ENCODE data around the gene ARNT2.

DNA sequence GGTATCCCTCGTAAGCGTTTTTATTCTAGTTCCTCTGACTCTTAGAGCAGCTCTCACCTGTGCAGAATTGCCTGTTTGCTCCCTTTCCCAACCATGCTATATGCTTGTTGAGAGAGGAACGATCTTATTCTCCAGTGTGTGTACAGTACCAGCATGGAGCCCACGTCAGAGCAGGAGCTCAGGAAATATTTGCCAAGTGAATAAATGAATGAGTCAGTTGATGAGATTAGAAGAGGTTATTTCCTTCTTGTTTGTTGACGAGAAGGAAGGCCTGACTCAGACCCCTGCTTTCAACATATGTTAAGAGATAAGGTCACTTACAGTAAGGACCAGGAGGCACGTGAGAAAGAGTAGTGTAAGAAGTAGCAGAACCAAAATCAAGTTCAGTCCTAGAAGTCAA, 184.6 kb downstream of the ARNT2 start:
- TF ChIP-seq POLR2A (IDR thresholded peaks at IDR 0.05; ENCODE audit: low read depth, low read length), result no peak
- TF ChIP-seq TAF1 (IDR thresholded peaks at IDR 0.05; ENCODE audit: low read depth, low read length), result no peak
- no peak for TF ChIP-seq POLR2AphosphoS5 (IDR thresholded peaks at IDR 0.05; ENCODE audit: low read depth, low read length)
- TF ChIP-seq POU2F2 (IDR thresholded peaks at IDR 0.05; ENCODE audit: low read depth, low read length), result no peak
- no peak for TF ChIP-seq SPI1 (IDR thresholded peaks at IDR 0.05; ENCODE audit: low read depth, low read length)
- TF ChIP-seq PAX5 (IDR thresholded peaks at IDR 0.05; ENCODE audit: insufficient read depth, low read length, severe bottlenecking), result no peak
